Measurements from ENCODE around the gene AUTS2.

The AUTS2 gene

DNA sequence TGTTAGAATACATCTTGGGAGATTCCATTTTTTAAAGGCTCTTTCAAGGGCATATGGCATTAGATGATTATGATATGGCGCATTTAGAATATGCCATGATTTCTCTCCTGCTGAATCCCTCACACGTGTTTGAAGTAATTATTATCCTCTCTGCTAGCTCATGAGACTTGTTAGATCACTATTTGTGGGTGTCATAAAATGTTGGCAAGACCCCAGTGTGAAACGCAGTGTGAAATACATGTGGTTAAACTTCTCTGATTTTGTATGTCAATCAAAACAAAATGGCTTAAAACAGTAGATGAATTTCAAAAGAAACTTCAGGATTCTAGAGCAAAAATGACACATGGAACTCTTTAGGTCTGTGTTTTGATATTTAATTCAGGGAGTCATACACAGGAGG is 560.8 kb downstream of the AUTS2 start:
- no peak for DNase-seq

GRCh38 chr7:70165477-70166170 is 567.3 kb downstream of the AUTS2 start:
- DNase-seq = peak; percentile 20

DNA sequence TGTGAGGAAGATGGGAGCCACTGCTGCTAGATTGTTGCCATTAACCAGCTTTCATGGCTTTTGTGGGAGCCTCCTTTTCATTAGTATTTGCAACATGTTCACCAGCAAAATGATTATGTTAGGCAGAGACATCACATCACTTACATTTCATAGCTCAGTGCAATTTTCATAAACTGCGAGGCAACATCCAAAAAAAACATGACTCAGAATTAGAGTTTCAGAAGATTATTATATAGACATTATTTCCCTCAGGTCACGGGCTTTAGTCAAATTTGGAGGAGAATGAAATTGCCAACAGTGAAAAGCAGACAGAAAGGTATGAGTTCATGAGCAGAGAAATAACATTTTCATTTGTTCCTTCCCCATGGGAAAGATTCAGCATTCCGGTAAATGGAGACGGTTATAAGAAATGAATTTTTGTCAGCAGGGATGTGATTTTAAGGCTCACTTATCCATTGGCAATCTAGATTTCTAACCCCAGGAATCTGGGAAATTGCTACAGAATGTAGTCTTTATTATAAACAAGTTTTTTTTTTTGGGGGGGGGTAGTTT is 573.2 kb downstream of the AUTS2 start:
- no peak for DNase-seq

- no peak for DNase-seq
Observed at GRCh38 chr7:70177166-70177565, 578.9 kb downstream of the AUTS2 start.

- DNase-seq = no peak
Observed at GRCh38 chr7:70178211-70178610, 579.9 kb downstream of the AUTS2 start.

DNA sequence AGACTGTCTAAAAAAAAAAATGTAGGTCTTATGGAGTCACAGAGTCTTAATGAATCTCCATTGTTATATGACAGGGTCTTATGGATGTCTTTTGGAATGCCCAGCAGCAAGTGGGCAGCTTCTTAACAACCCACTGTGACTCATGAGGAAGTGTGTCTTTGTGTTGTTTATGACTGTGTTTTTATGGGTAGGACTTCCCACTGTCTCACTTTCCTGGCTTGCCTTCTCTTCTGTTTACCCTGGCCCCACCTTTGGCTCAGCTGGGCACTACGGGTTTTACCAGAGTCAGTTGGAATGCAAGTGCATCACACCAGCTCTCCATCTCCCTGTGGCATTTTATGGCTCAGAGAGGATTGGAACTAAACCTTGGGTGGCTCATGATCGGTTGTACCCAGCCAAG is 580.5 kb downstream of the AUTS2 start:
- DNase-seq = peak; percentile 32

DNA sequence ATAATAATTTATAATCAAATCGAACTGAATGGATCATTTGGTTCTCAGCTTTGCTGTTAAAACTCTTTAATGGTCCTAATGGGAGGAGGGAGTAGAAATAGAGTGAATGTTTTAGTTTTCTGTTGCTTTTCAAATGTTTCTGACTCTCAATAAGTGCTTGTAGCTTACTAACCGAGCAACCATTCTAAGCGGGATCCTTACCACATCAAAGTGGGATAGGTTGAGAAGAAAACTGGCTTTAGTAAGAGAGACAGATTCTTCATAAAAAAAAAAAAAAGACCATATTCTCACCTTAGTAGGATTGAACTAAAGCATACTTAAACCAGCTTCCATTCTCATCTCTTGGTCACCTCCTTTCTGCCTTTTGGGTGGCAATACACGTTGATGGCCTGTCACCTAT is 584.2 kb downstream of the AUTS2 start:
- DNase-seq = no peak

DNA sequence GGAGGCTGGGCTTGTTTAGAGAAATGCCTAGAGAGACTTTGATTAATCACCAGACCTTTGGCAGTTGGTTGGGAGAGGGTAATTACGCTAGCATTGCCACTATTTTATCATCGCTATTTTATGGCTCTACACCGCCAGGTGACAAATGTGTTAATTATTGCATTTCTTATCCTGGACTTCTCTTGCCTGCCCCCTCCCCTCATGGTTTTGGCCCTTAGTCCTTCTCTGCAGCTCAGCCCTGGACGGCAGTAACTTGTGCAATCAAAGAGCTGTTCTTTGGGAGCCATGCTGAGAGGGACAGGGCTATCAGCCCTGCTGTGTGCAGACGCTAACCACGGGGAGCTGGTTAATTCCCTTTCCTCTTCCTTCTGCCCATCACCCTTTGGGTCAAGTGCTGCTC is 585.0 kb downstream of the AUTS2 start:
- DNase-seq = no peak

- DNase-seq = no peak
Observed at GRCh38 chr7:70188901-70189650, 590.8 kb downstream of the AUTS2 start.

DNA sequence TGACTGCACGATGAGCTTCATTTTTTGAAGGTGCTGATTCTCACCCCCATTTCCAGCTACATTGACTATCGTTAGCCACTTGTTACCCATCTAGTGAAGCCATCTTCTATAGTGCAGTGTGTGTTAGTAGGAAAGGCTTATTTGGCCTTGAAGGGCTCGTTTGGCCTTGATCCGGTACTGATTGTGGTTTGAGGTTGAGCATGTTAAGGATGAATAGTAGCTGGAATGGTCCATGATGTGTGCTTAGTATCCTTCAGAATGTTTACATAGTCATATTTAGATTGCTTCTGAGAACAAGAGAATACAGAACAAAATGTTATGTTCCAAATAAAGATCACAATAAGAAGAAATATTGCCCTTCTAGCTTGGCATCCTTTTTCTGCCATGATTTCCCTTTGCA is 591.5 kb downstream of the AUTS2 start:
- DNase-seq = no peak

- DNase-seq = no peak
Observed at GRCh38 chr7:70190281-70190680, 592.0 kb downstream of the AUTS2 start.

GRCh38 chr7:70193514-70193913 is 595.2 kb downstream of the AUTS2 start:
- DNase-seq = no peak

DNA sequence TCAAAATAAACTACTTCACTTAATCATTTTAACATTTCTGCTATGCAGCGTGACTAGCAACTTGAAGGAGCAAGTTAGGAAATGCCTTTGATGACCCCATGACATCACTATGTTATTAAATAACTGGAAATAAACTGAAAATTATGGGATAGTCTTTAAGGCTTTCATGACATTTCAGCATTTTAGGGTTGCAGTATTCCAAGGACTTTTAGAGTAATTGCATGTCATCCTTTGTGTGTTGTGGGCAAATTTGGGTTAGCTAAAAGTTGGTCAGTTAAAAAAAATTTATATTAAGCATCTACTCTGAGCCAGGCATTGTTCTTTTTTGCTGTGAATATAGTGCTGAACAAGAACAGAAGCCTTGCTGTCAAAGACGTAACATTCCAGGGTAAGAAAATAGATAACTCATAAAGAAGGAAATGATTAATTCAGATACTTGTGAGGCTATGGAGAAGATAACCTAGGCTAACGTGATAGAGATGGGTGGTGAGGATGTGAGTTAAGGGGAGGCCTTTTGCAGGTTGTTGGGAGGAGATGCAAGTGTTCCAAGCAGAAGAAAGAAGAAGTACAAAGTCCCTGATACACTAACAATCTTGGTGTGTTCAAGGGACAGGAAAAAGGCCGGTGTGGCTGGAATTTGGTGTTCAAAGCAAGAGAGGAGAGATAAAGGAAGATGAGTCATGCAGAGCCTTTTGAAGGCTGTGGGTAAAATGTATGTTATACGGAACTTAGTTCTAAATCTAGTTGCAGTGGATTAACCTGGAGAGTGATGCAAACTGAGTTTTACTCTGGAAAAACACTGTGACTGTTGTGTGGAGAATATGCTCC is 610.2 kb downstream of the AUTS2 start:
- DNase-seq = no peak

GRCh38 chr7:70210200-70210935 is 612.1 kb downstream of the AUTS2 start:
- no peak for DNase-seq

GRCh38 chr7:70210936-70211310 is 612.6 kb downstream of the AUTS2 start:
- DNase-seq = no peak

- DNase-seq = no peak
Observed at GRCh38 chr7:70212281-70212680, 614.0 kb downstream of the AUTS2 start.

- no peak for DNase-seq
Observed at GRCh38 chr7:70214071-70214470, 615.8 kb downstream of the AUTS2 start.

GRCh38 chr7:70215491-70215890 is 617.2 kb downstream of the AUTS2 start:
- DNase-seq = no peak

GRCh38 chr7:70217571-70217970 is 619.3 kb downstream of the AUTS2 start:
- no peak for DNase-seq

DNA sequence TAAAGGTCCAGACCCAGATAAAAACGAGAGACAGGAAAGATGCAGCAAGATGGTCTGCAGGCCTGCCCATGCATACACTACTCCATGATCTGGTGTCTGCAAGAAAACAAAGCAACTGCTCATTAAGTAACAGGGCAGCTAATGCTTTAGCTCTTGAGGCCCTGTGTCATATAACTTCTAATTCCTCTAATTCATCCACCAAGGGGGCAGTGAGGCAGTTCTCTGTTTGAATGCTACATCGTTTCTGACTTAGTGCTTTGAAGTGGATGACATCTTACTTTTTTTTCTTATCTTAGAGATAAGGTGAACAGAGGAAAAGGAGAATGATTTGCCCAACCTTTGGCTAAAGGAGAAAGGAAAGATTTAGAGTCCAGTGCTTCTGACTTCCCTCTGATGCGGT is 619.7 kb downstream of the AUTS2 start:
- no peak for DNase-seq

- no peak for DNase-seq
Observed at GRCh38 chr7:70219061-70219460, 620.8 kb downstream of the AUTS2 start.

GRCh38 chr7:70229242-70229641 is 631.0 kb downstream of the AUTS2 start:
- DNase-seq = no peak

- DNase-seq = no peak
Observed at GRCh38 chr7:70230761-70231160, 632.5 kb downstream of the AUTS2 start.

Measured in NCI-H2029 (cell line).